DMS153 treated with DMSO at 0.1 percent for 48 hours (cell line): ENCODE measurements around the gene TMEM69.
"Not testable (repeated sequence)": the region's sequence is repeated elsewhere in the genome, so short reads cannot be mapped to it uniquely, and the experiment has no call there.

Experiments
- DNase-seq: peaks from one replicate; lab custom pipeline; 2025; ENCODE audit not compliant: unreplicated experiment; lab: John Stamatoyannopoulos, UW

Gene TMEM69

GRCh38 chr1:45730780-45731319 is 42.9 kb downstream of the TMEM69 start:
- DNase-seq: no peak

GRCh38 chr1:45739137-45739536 is 51.2 kb downstream of the TMEM69 start:
- no peak for DNase-seq

DNA sequence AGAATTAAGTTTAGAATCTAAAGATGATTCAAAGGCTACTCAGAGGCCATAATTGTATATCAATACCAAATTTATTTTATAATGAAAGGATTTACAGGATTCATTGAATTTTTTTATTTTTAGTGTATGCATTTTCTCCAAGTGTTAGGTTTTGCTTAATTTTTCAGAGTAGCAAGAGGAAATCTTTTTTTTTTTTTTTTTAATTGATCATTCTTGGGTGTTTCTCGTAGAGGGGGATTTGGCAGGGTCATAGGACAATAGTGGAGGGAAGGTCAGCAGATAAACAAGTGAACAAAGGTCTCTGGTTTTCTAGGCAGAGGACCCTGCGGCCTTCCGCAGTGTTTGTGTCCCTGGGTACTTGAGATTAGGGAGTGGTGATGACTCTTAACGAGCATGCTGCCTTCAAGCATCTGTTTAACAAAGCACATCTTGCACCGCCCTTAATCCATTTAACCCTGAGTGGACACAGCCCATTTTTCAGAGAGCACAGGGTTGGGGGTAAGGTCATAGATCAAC is 51.7 kb downstream of the TMEM69 start:
- DNase-seq: not testable (repeated sequence)
